GM13977 (cell line): ENCODE data around the gene FBN2.
"Not testable (repeated sequence)": the region's sequence is repeated elsewhere in the genome, so short reads cannot be mapped to it uniquely, and the experiment has no call there.

Source experiments
- DNase-seq: peaks from one replicate; pipeline ENCODE4 v3.0.0; 2012; ENCODE audit warnings: low spot score
- CTCF ChIP-seq: IDR thresholded peaks from 2 replicates; pipeline ENCODE4 v1.5.1; 2012; ENCODE audit warnings: mild to moderate bottlenecking, control low read depth; ENCODE audit not compliant: insufficient read depth; ENCODE audit errors: extremely low read depth, missing control alignments
- in situ Hi-C: fragments of 300-500 bp; cut with MboI; formaldehyde crosslinking; loops from one replicate; pipeline ENCODE4 v1.12.0; 2022; ENCODE audit warnings: low sequenced_read_pairs, low pct_unique_long_range_greater_than_20kb, mixed read lengths, inconsistent platforms; ENCODE audit not compliant: unreplicated experiment

Gene FBN2

GRCh38 chr5:128506643-128507042, 31.4 kb downstream of the FBN2 start:
- DNase-seq = no peak
- in situ Hi-C loops = no loop called here
- TF ChIP-seq CTCF = no peak

- DNase-seq, in situ Hi-C loops: not testable (repeated sequence)
These were observed 34.3 kb downstream of the FBN2 start for GRCh38 chr5:128503727-128504126.

GRCh38 chr5:128498844-128499455, 39.1 kb downstream of the FBN2 start:
- peak; percentile 17 for DNase-seq
- in situ Hi-C loops = no loop called here

GRCh38 chr5:128494516-128494915, 43.5 kb downstream of the FBN2 start:
- no peak for TF ChIP-seq CTCF
- in situ Hi-C loops = no loop called here
- DNase-seq = no peak

More at GRCh38 chr5:128498844-128499455, 39.1 kb downstream of the FBN2 start:
- peak; percentile 52 for TF ChIP-seq CTCF

GRCh38 chr5:128493657-128494329, 44.3 kb downstream of the FBN2 start:
- DNase-seq = no peak
- TF ChIP-seq CTCF = no peak
- in situ Hi-C loops = no loop called here

GRCh38 chr5:128491291-128491690, 46.8 kb downstream of the FBN2 start:
- in situ Hi-C loops = no loop called here
- no peak for DNase-seq
- no peak for TF ChIP-seq CTCF

- no peak for DNase-seq
- in situ Hi-C loops = no loop called here
- no peak for TF ChIP-seq CTCF
These were observed 47.3 kb downstream of the FBN2 start for GRCh38 chr5:128490761-128491160.
